Measurements from ENCODE around the gene GTF2B.

DNA sequence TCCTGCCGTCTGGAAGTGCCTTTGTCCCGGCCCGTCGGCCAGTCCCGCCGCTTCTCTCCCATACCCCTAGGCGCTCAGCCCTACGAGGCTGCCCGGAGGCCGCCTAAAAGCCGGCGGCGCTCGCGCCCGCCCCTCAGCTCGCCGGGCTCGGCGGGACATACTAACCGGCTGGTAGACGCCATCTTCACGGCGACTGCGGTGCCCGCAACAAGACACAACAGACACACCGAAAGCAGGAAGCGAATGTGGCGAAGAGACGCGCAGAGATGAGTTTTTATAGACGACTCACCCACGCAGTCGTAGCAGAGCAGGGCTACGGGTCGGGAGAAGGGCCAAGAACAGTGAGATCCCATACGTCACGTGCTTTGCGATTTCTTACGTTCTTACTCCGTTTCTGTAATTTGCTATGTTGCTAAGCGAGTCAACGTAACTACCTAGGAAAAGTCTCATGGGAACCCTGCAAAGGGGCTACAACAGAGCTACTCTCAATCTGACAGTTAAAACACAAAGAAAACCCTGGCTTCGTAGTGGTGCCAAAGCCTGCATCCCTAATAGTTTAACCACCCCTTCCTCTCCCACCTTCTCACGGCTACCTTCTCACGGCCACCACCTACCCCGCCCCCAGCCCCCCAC, at the start of gene GTF2B:
- TF ChIP-seq, protein P1, sequence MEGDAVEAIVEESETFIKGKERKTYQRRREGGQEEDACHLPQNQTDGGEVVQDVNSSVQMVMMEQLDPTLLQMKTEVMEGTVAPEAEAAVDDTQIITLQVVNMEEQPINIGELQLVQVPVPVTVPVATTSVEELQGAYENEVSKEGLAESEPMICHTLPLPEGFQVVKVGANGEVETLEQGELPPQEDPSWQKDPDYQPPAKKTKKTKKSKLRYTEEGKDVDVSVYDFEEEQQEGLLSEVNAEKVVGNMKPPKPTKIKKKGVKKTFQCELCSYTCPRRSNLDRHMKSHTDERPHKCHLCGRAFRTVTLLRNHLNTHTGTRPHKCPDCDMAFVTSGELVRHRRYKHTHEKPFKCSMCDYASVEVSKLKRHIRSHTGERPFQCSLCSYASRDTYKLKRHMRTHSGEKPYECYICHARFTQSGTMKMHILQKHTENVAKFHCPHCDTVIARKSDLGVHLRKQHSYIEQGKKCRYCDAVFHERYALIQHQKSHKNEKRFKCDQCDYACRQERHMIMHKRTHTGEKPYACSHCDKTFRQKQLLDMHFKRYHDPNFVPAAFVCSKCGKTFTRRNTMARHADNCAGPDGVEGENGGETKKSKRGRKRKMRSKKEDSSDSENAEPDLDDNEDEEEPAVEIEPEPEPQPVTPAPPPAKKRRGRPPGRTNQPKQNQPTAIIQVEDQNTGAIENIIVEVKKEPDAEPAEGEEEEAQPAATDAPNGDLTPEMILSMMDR (conservative IDR thresholded peaks at IDR 0.05 in 1 of 2, IDR thresholded peaks at IDR 0.05 in 1 of 2; ENCODE audit: low read depth in 1 of 2, low read length in 2 of 2), result no peak
- TF ChIP-seq EZH2 (IDR thresholded peaks at IDR 0.05; ENCODE audit: low read length, missing control alignments), result no peak

Measured in fibroblast of lung (primary cell).